HG03095 (cell line): ENCODE results near the gene TESMIN.

Source experiments
- ATAC-seq: cut with Tn5 transposase; IDR thresholded peaks from one replicate; pipeline ENCODE4 v1.9.1; 2021; ENCODE audit warnings: moderate library complexity; ENCODE audit not compliant: unreplicated experiment

Gene TESMIN

DNA sequence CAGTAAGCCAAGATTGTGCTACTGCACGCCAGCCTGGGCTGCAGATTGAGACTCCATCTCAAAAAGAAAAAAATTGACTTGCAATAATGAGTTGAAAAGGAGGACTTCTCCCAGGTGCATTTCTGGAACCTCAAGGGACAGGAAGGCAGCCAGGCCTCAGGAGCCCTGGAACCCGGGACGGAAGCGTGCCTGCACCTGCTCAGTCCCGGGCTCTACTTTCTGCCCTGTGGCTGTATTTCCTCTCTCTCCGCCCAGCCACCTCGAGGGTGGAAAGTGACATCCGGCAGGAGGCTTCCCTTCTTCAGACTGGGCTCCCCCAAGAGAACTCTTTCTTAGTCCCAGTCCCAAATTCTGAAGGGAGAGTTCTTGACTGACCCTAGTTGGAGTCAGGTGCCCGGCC lies 87.2 kb downstream of the TESMIN start:
- no peak for ATAC-seq

GRCh38 chr11:68663482-68664010 lies 87.8 kb downstream of the TESMIN start:
- no peak for ATAC-seq

GRCh38 chr11:68661697-68662603 lies 89.4 kb downstream of the TESMIN start:
- no peak for ATAC-seq

DNA sequence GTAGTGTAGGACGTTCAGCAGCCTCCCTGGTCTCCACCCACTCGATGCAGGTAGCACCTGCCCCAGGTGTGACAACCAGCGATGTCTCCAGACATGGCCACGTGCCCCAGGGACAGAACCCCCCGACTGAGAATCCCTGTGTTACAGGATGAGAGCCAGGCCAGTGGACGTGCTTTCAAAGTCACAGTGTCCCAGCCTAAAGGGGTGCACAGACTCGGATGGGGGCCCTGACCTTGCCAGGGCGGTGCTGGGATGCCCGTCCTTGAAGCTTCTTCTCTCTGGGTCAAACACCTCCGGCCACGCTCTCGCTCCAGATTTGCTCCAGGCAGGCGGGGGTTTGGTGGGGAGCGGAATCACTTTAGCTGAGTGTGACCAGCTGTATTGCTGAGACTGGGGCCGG lies 90.3 kb downstream of the TESMIN start:
- ATAC-seq, result no peak

DNA sequence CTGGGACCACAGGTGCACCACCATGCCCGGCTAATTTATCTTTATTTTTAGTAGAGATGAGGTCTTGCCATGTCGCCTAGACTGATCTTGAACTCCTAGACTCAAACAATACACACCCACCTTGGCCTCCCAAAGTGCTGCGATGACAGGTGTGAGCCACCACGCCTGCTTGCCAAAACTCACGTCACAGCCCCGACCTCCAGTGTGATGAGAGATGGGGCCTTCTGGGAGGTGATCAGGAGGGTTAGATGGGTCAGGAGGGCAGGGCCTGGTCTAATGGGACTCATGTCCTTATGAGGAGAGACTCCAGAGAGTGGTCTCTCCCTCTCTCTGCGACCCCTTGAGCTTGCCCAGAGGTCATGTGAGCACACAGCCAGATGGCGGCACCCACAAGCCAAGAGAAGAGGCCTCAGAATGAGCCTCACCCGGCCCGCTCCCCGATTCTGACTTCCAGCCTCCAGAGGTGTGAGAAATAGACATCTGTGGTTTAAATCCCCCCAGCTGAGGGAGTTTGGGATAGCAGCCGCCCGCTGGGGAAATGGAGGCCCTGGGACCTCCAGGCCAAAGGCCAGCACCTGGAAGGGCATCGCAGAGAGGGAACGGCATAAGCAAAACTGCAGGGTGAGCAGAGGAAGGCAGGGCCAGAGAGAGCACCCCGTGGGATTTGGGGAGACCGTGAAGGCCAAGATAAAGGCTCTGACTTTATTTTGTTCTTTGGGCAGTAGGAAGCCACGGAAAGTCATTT lies 91.1 kb downstream of the TESMIN start:
- no peak for ATAC-seq

DNA sequence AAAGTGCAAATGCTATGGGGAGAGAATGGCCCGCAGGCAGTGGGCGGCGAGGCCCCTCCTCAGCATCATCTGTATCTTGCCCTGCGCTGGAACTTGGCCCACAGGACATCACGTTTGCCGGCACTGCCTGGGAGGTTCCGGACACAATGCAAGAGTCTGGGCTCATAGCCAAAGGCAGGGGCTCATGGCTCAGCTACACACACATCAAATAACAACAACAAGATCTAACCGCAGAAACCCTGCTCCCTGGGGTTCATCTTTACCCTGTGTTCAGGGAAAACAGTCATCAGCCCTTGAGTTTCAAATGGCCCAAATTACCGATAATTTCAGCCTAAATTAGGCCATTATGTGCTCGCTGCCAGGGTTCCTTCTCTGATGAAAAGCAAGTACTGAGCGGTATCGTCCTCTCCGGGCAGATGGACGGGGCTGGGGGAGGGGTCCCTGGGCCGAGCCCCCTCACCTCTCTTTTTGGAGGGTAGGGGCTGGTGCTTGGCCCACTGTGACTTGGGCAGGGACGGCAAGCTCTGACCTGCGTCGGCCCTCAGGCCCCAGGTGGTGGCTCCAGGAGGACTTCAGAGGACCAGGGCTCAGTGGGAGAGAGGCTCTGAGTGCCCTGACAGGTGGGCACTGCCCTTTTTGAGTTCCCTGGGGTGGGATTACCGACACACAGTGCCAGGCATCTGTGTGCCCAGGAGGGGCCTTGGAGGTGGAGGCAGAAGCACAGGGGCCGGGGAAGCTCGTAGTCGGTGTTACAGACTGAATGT lies 92.0 kb downstream of the TESMIN start:
- ATAC-seq, result no peak

DNA sequence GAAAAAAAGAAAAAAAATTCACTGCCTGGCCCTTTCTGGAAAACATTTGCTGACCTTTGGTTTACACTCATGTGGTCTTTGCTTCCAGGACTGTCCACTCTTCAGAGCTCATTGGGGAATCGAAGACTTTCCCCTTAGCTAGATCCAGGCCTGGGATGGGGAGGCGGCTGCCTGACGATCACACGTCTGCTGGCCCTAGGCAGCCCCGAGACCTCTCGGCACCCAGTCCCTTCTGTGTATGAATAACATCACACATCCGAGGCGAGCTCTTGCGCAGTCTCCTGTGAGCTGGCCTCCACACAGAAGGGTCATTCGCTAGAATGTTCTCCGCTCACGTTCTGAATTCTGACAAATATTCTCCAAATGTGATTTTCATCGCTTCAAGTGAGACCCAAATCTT lies 92.7 kb downstream of the TESMIN start:
- ATAC-seq, result no peak

DNA sequence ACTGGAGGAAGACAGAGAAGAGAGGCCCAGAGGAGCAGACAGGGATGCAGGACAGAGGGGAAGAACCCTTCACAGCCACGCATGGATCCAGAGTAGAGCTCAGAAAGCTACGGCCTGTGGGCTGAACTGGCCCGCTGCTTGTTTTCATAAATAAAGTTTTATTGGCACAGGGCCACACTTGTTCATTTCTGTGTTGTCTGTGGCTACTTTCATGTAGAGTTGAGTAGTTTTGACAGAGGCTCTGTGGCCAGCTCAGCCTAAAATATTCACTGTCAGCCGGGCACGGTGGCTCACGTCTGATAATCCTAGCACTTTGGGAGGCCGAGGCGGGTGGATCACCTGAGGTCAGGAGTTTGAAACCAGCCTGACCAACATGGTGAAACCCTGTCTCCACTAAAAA lies 93.2 kb downstream of the TESMIN start:
- ATAC-seq, result no peak
